Calu3 (cell line): Measurements from ENCODE around the gene PNKD. TPM values are rescaled to one million over a fixed set of nuclear protein-coding genes. Genes with fewer than 3 reads are reported as not detected.

Experiments
- BruUV-seq: library from RNA; stranded (reverse); fragments of 400-500 nt; replicated peaks from 2 replicates; lab custom pipeline; 2021; lab: Mats Ljungman, UMichigan
- CTCF ChIA-PET: fragments of 300-600 bp; sonication (Branson Sonifier 250); formaldehyde crosslinking; loops from one replicate; lab custom pipeline; 2022; ENCODE audit warnings: antibody characterized with exemption; lab: Charles Lee
- DNase-seq: peaks from one replicate; pipeline ENCODE4 v3.0.0; 2022
- H3K27ac Mint-ChIP-seq: one replicate; pipeline ENCODE4 v1.8.0; 2022; ENCODE audit warnings: mixed read lengths; ENCODE audit not compliant: unreplicated experiment
- H3K27me3 Mint-ChIP-seq: one replicate; pipeline ENCODE4 v1.8.0; 2022; ENCODE audit warnings: mixed read lengths; ENCODE audit not compliant: unreplicated experiment
- H3K36me3 Mint-ChIP-seq: one replicate; pipeline ENCODE4 v1.8.0; 2022; ENCODE audit warnings: mild to moderate bottlenecking, moderate library complexity, mixed read lengths; ENCODE audit not compliant: insufficient read depth, unreplicated experiment
- H3K4me1 Mint-ChIP-seq: one replicate; pipeline ENCODE4 v1.8.0; 2022; ENCODE audit warnings: mild to moderate bottlenecking, low read depth, mixed read lengths; ENCODE audit not compliant: unreplicated experiment
- H3K4me3 Mint-ChIP-seq: one replicate; pipeline ENCODE4 v1.8.0; 2022; ENCODE audit warnings: mild to moderate bottlenecking, low read depth, moderate library complexity, mixed read lengths; ENCODE audit not compliant: unreplicated experiment
- H3K9me3 Mint-ChIP-seq: one replicate; pipeline ENCODE4 v1.8.0; 2022; ENCODE audit warnings: low read depth, mixed read lengths; ENCODE audit not compliant: unreplicated experiment
- intact Hi-C: fragments of 100-400 bp; cut with micrococcal nuclease; formaldehyde crosslinking; loops from one replicate; pipeline ENCODE4 v1.10.0; 2022; ENCODE audit not compliant: unreplicated experiment
- total RNA-seq: library from RNA; stranded (reverse); gene quantifications from 2 replicates; pipeline ENCODE4 v1.2.3, GENCODE V29; 2022
- TF ChIP-seq, protein P1 (sequence below): fragments of 200-600 bp; IDR thresholded peaks from one replicate; pipeline ENCODE4 v1.8.0; 2022; ENCODE audit warnings: antibody characterized with exemption; ENCODE audit not compliant: unreplicated experiment

PNKD gene
- total RNA-seq, 1 experiment from 2014 or later, result 46.8 TPM

DNA sequence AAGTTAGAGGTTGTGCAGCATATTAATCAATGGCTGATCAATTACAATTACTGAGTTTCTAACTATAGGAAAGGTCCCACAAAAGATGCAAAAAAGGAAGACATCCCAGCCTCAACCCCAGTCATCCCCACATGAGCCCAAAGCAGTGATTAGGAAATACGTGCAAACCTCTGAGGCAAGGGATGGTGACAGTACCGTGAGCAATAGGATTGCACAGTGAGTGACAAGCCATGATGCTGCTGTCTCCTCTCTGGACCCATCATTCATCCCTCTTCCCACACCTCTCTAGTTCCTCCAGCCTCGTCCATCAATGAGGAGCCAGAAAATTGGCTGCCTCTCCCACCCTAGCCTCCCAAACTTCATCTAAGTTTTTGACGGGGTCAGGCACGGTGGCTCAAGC is 107.7 kb downstream of the PNKD start:
- H3K27ac Mint-ChIP-seq, result no peak overlapping the region
- H3K9me3 Mint-ChIP-seq, result no peaks in the 10 kb centered on the region
- no TSS peak for BruUV-seq
- CTCF ChIA-PET, result no interaction called here
- intact Hi-C loops, result no loop called here
- DNase-seq, result no peak
- peaks cover 17% of the 10 kb centered on the region for H3K4me1 Mint-ChIP-seq
- H3K27me3 Mint-ChIP-seq, result peaks cover 20% of the 10 kb centered on the region
- TF ChIP-seq, protein P1, sequence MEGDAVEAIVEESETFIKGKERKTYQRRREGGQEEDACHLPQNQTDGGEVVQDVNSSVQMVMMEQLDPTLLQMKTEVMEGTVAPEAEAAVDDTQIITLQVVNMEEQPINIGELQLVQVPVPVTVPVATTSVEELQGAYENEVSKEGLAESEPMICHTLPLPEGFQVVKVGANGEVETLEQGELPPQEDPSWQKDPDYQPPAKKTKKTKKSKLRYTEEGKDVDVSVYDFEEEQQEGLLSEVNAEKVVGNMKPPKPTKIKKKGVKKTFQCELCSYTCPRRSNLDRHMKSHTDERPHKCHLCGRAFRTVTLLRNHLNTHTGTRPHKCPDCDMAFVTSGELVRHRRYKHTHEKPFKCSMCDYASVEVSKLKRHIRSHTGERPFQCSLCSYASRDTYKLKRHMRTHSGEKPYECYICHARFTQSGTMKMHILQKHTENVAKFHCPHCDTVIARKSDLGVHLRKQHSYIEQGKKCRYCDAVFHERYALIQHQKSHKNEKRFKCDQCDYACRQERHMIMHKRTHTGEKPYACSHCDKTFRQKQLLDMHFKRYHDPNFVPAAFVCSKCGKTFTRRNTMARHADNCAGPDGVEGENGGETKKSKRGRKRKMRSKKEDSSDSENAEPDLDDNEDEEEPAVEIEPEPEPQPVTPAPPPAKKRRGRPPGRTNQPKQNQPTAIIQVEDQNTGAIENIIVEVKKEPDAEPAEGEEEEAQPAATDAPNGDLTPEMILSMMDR, result no peak
- no peaks in the 10 kb centered on the region for H3K36me3 Mint-ChIP-seq
- no peak overlapping the region for H3K4me3 Mint-ChIP-seq

DNA sequence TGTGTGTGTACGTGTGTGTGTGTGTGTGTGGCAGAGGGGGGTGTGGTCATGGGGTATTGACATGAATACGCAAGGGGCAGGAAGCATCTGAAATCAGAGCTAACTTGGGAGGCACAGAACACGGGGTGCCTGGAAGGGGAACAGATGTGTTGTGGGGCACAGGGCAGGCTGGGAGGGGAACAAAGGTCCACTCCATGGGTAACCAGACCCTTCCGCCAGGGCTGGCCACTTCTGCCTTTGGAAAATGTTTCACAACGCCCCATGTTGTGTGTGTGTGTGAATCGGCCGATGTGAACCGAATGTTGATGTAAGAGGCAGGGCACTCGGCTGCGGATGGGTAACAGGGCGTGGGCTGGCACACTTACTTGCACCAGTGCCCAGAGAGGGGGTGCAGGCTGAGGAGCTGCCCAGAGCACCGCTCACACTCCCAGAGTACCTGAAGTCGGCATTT is 111.6 kb downstream of the PNKD start, which contains the start of gene SLC11A1:
SLC11A1 (plus strand) TSS at position 358 of the 451 bp plus-strand sequence. CDS start 96 bp downstream, outside the sequence.
- DNase-seq, result no peak
- no peak within 1 kb of the TSS for H3K4me3 Mint-ChIP-seq
- intact Hi-C loops, result no loop called here
- H3K4me1 Mint-ChIP-seq, result peaks cover 24% of the 10 kb centered on the region
- H3K27me3 Mint-ChIP-seq, result peaks cover 26% of the 10 kb centered on the region
- no peaks in the 10 kb centered on the region for H3K9me3 Mint-ChIP-seq
- no peaks in the 10 kb centered on the region for H3K36me3 Mint-ChIP-seq
- TF ChIP-seq, protein P1, result no peak
- CTCF ChIA-PET, result no interaction called here
- no peak within 1 kb of the TSS for H3K27ac Mint-ChIP-seq
- no TSS peak for BruUV-seq

- DNase-seq, result no peak
- intact Hi-C loops, result no loop called here
- Mint-ChIP-seq H3K36me3 (no peaks in the 10 kb centered on the region), H3K27ac (no peak overlapping the region), H3K4me1 (peaks cover 29% of the 10 kb centered on the region), H3K27me3 (peaks cover 26% of the 10 kb centered on the region), H3K9me3 (no peaks in the 10 kb centered on the region), H3K4me3 (no peak overlapping the region)
- CTCF ChIA-PET, result interaction anchor here (1.2 kb wide), 2 partner anchors 11 to 110 kb away, joined by 3 read pairs; no protein-coding TSS in a partner anchor
- no TSS peak for BruUV-seq
- TF ChIP-seq, protein P1, result no peak
Measured at GRCh38 chr2:218382785-218383184, 112.5 kb downstream of the PNKD start.

GRCh38 chr2:218383892-218384519 is 113.7 kb downstream of the PNKD start:
- Mint-ChIP-seq H3K27me3 (peaks cover 26% of the 10 kb centered on the region), H3K9me3 (no peaks in the 10 kb centered on the region), H3K4me3 (no peak overlapping the region), H3K36me3 (peaks cover 8% of the 10 kb centered on the region), H3K4me1 (peaks cover 29% of the 10 kb centered on the region), H3K27ac (no peak overlapping the region)
- intact Hi-C loops, result no loop called here
- DNase-seq, result no peak
- CTCF ChIA-PET, result interaction anchor here (0.7 to 1.2 kb wide), 3 partner anchors 10 to 111 kb away, joined by 3 read pairs; no protein-coding TSS in a partner anchor
- TF ChIP-seq, protein P1, result no peak
- no TSS peak for BruUV-seq
